NCI-H2227 treated with DMSO at 0.1 percent for 48 hours (cell line): Measurements from ENCODE around the gene ATP5ME.

ENCODE experiments used
- DNase-seq: peaks from one replicate; lab custom pipeline; 2025; lab: John Stamatoyannopoulos, UW

The ATP5ME gene

GRCh38 chr4:634599-634985 is 39.5 kb downstream of the ATP5ME start:
- no peak for DNase-seq

- no peak for DNase-seq
Measured at GRCh38 chr4:633976-634598, 40.0 kb downstream of the ATP5ME start.

- no peak for DNase-seq
Measured at GRCh38 chr4:633406-633805, 40.7 kb downstream of the ATP5ME start.

GRCh38 chr4:632926-633325 is 41.1 kb downstream of the ATP5ME start:
- DNase-seq = no peak

GRCh38 chr4:632196-632790 is 41.8 kb downstream of the ATP5ME start:
- no peak for DNase-seq

- DNase-seq = no peak
Measured at GRCh38 chr4:630656-631055, 43.4 kb downstream of the ATP5ME start.

GRCh38 chr4:629915-630641 is 44.0 kb downstream of the ATP5ME start:
- DNase-seq = no peak

- no peak for DNase-seq
Measured at GRCh38 chr4:629636-629914, 44.5 kb downstream of the ATP5ME start.

- DNase-seq = no peak
Measured at GRCh38 chr4:628821-629635, 45.0 kb downstream of the ATP5ME start.

- no peak for DNase-seq
Measured at GRCh38 chr4:628311-628741, 45.8 kb downstream of the ATP5ME start.

GRCh38 chr4:627347-628125 is 46.5 kb downstream of the ATP5ME start:
- no peak for DNase-seq

GRCh38 chr4:626201-627091 is 47.6 kb downstream of the ATP5ME start:
- DNase-seq = no peak

GRCh38 chr4:625631-626161 is 48.4 kb downstream of the ATP5ME start:
- no peak for DNase-seq

- DNase-seq = no peak
Measured at GRCh38 chr4:624705-625590, 49.1 kb downstream of the ATP5ME start, which contains the start of gene PDE6B. Gene PDE6B, plus strand, starts transcription at chr4:625573. Its CDS starts 54 bp downstream, at chr4:625627.

- DNase-seq = no peak
Measured at GRCh38 chr4:623914-624566, 50.0 kb downstream of the ATP5ME start.

- no peak for DNase-seq
Measured at GRCh38 chr4:622996-623913, 50.8 kb downstream of the ATP5ME start.
